GM19351 (cell line): ENCODE results near the gene MEX3D.
"Not testable (repeated sequence)": the region's sequence is repeated elsewhere in the genome, so short reads cannot be mapped to it uniquely, and the experiment has no call there.

Source experiments
- ATAC-seq: cut with Tn5 transposase; IDR thresholded peaks from one replicate; pipeline ENCODE4 v1.9.1; 2021; ENCODE audit warnings: mild to moderate bottlenecking, moderate library complexity; ENCODE audit not compliant: unreplicated experiment

The MEX3D gene

GRCh38 chr19:1540365-1540925, 27.7 kb downstream of the MEX3D start:
- ATAC-seq = no peak

GRCh38 chr19:1539749-1540148, 28.4 kb downstream of the MEX3D start:
- not testable (repeated sequence) for ATAC-seq

- no peak for ATAC-seq
These were observed 29.1 kb downstream of the MEX3D start for GRCh38 chr19:1538978-1539377.

- not testable (repeated sequence) for ATAC-seq
These were observed 32.4 kb downstream of the MEX3D start for GRCh38 chr19:1535699-1536098.

DNA sequence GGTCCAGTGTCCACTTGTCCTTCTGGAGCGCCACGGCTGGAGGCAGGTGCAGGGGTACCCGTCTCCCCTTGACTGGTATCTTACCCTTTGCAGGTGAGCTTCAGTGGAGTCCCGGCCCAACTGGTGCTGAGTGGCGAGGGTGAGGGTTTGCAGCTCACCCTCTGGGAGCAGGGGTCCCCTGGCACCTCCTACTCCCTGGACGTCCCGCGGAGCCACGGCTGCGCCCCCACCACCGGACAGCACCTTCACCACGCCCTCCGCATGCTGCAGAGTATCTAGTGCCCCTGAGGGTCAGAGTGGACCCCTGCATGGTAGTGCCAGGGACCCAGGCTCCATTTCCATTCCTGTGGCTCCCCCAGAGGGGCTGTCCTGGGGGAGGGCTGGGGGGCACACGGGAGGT, 33.2 kb downstream of the MEX3D start:
- ATAC-seq = no peak

GRCh38 chr19:1533510-1534150, 34.5 kb downstream of the MEX3D start:
- no peak for ATAC-seq

DNA sequence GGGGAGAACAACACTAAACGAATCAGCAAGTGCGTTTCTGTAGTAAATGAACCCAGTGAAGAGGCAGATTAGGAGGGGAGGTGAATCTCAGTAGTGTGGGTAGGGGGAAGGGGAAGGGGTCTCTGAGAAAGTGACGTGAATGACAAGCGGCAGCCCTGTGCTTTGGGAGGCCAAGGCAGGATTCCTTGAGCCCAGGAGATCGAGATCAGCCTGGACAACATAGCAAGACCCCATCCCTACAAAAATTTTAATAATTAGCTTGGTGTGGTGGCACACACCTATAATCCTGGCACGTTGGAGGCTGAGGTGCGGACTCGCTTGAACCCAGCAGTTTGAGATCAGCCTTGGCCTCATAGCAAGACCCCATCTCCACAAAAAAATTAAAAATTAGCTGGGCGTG, 36.1 kb downstream of the MEX3D start:
- no peak for ATAC-seq

DNA sequence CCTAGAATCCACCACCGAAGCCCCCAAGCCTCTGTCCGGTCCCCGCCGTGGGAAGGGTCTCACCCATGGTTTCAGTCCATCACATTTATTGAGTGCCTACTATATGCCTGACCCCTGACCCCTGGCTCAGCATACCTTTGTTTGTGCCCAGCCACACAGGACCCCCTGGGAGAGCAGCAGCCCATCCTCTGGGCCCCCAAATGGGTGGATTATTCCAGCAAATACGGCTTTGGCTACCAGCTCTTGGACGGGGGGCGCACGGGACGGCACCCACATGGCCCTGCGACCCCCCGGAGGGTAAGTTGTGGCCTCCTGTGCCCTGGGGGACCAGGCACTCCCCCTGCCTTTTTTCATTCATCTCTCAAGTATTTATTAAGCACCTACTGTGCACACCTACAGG, 36.5 kb downstream of the MEX3D start:
- ATAC-seq = no peak

DNA sequence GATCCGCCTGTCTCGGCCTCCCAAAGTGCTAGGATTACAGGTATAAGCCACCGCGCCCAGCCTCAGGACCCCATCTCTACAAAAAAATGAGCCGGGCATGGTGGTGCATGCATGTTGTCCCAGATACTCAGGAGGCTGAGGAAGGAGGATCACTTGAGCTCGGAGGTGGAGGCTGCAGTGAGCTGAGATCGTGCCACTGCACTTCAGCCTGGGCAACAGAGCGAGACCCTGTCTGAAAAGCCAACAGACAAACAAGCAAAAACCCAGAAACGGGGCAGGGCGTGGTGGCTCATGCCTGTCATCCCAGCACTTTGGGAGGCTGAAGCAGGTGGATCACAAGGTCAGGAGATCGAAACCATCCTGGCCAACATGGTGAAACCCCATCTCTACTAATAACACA, 37.3 kb downstream of the MEX3D start:
- ATAC-seq = not testable (repeated sequence)

DNA sequence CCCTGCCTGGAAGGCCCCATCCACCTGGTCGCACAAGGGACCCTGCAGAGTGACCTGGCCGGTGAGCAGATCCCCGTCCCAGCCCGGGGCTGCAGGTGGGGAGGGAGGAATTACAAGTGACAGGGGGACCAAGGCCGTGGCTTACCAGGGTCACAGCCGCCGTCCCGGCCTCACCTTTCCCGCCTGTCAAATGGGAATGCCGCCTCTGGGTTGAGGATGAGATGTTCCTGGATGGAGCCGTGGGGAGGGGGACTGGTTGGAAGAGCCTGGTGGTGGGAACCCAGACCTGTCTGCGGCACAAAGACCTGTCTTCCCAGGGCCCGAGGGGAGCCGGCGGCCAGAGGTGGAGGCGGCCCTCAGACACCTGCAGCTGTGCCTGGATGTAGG, 38.7 kb downstream of the MEX3D start:
- no peak for ATAC-seq

GRCh38 chr19:1528596-1529429, 39.3 kb downstream of the MEX3D start:
- no peak for ATAC-seq

DNA sequence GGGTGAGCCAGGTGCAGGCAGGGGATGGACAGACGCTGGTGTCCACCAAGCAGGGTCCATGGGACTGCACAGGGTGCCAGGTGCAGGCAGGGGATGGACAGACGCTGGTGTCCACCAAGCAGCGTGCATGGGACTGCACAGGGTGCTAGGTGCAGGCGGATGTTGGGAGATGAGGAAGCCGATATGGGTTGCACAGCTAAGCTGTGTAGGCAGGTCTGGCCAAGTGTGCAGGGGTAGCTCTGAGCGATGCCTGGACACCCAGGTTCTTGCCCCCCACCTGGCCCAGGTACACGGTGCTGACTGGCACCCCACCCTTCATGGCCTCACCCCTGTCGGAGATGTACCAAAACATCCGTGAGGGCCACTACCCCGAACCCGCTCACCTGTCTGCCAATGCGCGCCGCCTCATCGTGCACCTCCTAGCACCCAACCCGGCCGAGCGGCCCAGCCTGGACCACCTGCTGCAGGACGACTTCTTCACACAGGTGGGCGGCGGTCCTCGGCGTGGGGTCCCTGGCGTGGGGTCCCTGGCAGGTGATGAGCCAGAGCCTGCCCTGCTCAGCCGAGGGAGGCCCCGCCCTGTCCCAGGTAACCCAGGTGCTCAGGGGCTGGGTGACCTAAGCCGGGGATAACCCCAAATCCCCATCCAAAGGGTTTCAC, 40.3 kb downstream of the MEX3D start:
- no peak for ATAC-seq

DNA sequence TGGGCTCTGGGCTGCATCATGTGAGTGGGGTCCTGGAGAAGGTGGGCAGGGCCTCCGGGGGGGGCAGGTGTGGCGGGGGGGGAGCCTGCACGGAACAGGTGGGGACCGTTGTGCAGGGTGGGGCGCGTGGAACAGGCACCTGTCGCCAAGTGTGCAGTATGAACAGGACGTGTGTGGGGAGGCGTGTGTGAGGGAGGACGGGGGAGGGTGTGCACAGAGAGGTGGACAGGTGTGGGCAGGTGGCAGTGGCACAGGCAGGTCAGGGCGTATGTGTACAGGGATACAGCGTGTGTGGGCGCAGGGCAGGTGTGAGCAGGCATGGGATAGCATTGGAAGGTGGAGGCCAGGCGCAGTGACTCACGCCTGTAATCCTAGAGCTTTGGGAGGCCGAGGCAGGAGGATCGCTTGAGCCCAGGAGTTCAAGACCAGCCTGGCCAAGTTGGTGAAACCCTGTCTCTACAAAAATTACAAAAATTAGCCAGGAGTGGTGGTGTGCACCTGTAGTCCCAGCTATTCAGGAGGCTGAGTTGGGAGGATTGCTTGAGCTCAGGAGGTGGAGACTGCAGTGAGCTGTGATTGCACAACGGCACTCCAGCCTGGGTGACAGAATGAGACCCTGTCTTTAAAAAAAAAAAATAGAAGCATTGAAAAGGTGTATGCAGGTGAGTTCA, 41.0 kb downstream of the MEX3D start:
- no peak for ATAC-seq

DNA sequence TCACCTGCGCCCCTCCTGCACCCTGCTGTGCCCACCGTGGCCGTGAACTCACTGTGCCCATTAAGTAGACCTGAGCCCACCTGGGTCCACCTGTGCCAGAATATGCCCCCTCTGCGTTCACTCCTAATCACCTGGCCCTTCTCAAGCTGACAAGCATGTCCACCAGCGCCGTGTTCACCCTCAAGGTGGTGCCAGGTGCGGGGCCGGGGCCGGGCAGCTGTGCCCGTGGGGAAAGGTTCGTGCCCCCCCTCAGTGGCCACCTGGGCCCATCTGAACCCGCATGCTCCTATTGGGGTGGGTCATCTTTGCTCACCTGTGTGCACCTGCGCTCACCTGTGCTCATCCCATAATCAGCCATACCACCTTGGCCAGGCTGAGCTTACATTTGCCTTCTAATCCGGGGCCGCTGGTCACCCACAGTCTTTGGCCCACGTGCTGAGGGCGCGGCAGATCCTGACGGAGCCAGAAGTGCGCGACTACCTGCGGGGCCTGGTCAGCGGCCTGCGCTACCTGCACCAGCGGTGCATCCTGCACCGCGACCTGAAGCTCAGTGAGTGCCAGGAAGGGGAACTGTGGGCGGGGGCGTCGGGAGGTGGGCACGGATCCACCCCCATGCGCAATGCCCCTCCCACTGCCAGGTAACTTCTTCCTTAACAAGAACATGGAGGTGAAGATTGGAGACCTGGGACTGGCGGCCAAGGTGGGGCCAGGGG, 41.9 kb downstream of the MEX3D start:
- ATAC-seq = no peak

- ATAC-seq = no peak
These were observed 42.8 kb downstream of the MEX3D start for GRCh38 chr19:1525343-1525742.

GRCh38 chr19:1524972-1525325, 43.2 kb downstream of the MEX3D start:
- ATAC-seq = no peak

DNA sequence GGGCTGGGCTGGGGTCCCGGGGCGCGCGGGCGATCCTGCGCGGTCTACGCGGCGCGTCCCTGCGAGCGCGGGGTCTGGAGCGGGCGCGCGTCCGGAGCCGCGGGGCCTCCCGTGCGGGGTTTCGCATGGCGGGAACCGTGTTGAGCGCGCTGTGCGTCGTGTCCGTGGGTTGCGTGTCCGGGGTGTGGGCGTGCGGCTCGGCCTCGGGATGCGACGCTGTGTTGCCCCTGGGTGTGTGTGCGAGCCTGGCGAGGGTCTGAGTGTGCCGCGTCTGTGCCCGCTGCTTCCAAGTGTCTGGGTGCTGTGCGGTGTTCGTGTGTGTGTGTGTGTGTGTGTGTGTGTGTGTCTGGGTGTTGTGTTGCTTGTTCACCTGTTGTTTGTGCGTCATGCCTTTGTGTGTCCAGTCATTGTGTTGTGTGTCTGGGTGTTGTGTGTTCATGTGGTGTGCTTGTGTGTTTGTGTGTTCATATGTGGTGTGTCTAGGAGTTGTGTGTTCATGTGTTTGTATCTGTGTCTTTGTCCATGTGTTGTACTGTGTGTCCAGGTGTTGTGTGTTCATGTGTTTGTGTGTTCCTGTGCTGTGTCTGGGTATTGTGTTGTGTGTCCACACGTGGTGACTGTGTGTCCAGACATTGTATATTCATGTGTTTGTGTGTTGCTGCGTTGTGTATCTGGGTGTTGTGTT, 43.7 kb downstream of the MEX3D start:
- no peak for ATAC-seq

GRCh38 chr19:1523412-1524286, 44.5 kb downstream of the MEX3D start, which contains the start of gene PLK5:
TSS of gene PLK5 (plus strand) at chr19:1524077. CDS start at chr19:1526997, 2,920 bp downstream.
- no peak for ATAC-seq

GRCh38 chr19:1522838-1523237, 45.3 kb downstream of the MEX3D start:
- no peak for ATAC-seq
